ENCODE measurements around the gene LCN6.

DNA sequence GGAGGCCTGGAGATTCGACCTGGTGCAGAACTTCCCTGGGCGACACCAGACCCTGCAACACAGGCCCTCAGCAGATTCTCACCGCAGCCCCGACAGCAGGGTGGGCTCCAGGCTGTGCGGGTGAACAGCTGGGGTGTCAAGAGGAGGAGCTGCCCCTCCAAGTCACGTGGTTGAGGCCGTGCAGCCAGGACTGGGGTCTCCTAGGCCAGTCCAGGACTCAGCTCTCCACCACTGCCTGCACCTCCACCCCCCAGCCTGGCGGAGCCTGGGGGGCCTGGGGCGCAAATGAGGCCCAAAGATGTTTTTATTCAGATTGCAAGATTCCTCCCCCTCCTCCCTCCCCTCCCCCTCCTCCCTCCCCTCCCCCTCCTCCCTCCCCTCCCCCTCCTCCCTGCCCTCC, 51.8 kb downstream of the LCN6 start:
- TF ChIP-seq, protein P1, sequence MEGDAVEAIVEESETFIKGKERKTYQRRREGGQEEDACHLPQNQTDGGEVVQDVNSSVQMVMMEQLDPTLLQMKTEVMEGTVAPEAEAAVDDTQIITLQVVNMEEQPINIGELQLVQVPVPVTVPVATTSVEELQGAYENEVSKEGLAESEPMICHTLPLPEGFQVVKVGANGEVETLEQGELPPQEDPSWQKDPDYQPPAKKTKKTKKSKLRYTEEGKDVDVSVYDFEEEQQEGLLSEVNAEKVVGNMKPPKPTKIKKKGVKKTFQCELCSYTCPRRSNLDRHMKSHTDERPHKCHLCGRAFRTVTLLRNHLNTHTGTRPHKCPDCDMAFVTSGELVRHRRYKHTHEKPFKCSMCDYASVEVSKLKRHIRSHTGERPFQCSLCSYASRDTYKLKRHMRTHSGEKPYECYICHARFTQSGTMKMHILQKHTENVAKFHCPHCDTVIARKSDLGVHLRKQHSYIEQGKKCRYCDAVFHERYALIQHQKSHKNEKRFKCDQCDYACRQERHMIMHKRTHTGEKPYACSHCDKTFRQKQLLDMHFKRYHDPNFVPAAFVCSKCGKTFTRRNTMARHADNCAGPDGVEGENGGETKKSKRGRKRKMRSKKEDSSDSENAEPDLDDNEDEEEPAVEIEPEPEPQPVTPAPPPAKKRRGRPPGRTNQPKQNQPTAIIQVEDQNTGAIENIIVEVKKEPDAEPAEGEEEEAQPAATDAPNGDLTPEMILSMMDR (IDR thresholded peaks at IDR 0.05), result no peak
- no peak for TF ChIP-seq POLR2A (IDR thresholded peaks at IDR 0.05)

Data from right lobe of liver (tissue), 4 donors.